GM18498 (cell line): Measurements from ENCODE around the gene MKLN1.

ENCODE experiments used
- ATAC-seq: cut with Tn5 transposase; IDR thresholded peaks from one replicate; pipeline ENCODE4 v1.9.1; 2021; ENCODE audit warnings: mild to moderate bottlenecking, moderate library complexity; ENCODE audit not compliant: unreplicated experiment

MKLN1 gene

GRCh38 chr7:131538813-131539179, 211.1 kb downstream of the MKLN1 start:
- no peak for ATAC-seq

- ATAC-seq: no peak
These were observed 213.0 kb downstream of the MKLN1 start for GRCh38 chr7:131540491-131541162.

- no peak for ATAC-seq
These were observed 215.6 kb downstream of the MKLN1 start for GRCh38 chr7:131543298-131543697.

- no peak for ATAC-seq
These were observed 216.3 kb downstream of the MKLN1 start for GRCh38 chr7:131544021-131544420.

GRCh38 chr7:131544449-131545301, 217.0 kb downstream of the MKLN1 start:
- ATAC-seq: no peak

- no peak for ATAC-seq
These were observed 218.4 kb downstream of the MKLN1 start for GRCh38 chr7:131546126-131546525.
